Measurements from ENCODE around the gene AP1G1. TPM values are rescaled to one million over a fixed set of nuclear protein-coding genes. Genes with fewer than 3 reads are reported as not detected.

The AP1G1 gene
- total and polyA plus RNA-seq, 2 of the 4 experiments (the other 2 are of a cell fraction) = 48.3 to 86.7 TPM

DNA sequence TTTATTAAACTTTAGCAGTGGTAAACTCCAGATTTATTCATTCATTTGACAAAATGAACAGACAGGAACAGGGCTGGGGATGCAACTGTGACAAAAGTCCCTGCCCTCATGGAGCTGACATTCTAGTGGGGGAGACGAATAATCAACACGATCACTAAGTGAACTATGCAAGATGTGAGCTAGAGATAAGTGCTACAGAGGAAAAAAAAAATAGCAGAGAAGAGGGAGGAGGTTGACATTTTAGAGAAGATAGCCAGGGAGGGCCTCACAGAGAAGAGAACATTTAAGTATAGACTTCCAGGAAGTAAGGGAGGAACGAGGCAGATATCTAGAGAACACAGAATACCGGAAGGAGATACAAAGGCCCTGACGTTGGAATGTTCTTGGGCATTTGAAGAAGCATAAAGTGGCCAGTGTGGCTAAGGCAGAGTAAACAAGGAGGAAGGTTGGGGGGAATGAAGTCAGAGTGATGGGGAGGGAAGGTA, 17.9 kb upstream of the AP1G1 start:
- intact Hi-C loops (cut with micrococcal nuclease) = no loop called here
- Histone ChIP-seq H3K23ac (ENCODE audit: low read depth, low read length) (no peak overlapping the region), H3K56ac (ENCODE audit: extremely low read depth, insufficient read depth, low read length) (no peak overlapping the region), H2BK5ac (ENCODE audit: low read depth, low read length, poor library complexity, severe bottlenecking) (no peak overlapping the region), H3K4ac (ENCODE audit: low read depth, low read length) (no peak overlapping the region), H3K4me1 (ENCODE audit: control insufficient read depth, insufficient read depth, low read length) (no peaks in the 10 kb centered on the region), H2BK20ac (ENCODE audit: low read depth, low read length) (no peak overlapping the region), H4K5ac (ENCODE audit: low read depth, low read length) (no peak overlapping the region), H3K18ac (ENCODE audit: low read depth, low read length) (no peak overlapping the region), H2AFZ (replicated peaks; ENCODE audit: low read length, poor library complexity) (no peak overlapping the region), H3K9me3 (ENCODE audit: control insufficient read depth, insufficient read depth, low read length) (no peaks in the 10 kb centered on the region), H3K4me3 (ENCODE audit: insufficient read depth, low read depth, low read length) (no peak overlapping the region), H4K91ac (ENCODE audit: insufficient read depth, low read depth, low read length) (no peak overlapping the region), H2AK5ac (ENCODE audit: low read depth, low read length) (no peak overlapping the region), H4K8ac (ENCODE audit: low read depth in 2 of 2, low read length in 2 of 2) (no peak overlapping the region), H2BK15ac (ENCODE audit: low read depth, low read length) (no peak overlapping the region), H3K4me2 (ENCODE audit: low read depth, low read length) (no peak overlapping the region), H2AK9ac (replicated peaks; ENCODE audit: low read depth, low read length, poor library complexity) (no peak overlapping the region), H3K14ac (replicated peaks; ENCODE audit: low read depth, low read length) (no peak overlapping the region), H3K36me3 (ENCODE audit: control insufficient read depth, insufficient read depth, low read length) (0 out of 2 replicates have a peak, but pooled peaks cover 1% of the 10 kb centered on the region), H3K27me3 (ENCODE audit: control insufficient read depth, insufficient read depth, low read length) (no peaks in the 10 kb centered on the region), H3K9ac (ENCODE audit: low read depth, low read length) (no peak overlapping the region), H3K27ac (ENCODE audit: insufficient read depth, low read length) (no peak overlapping the region), H3K79me1 (ENCODE audit: low read depth in 1 of 2, low read length in 2 of 2) (no peaks in the 10 kb centered on the region), H3K9me1 (ENCODE audit: insufficient read depth, low read length) (no peaks in the 10 kb centered on the region), H4K20me1 (ENCODE audit: insufficient read depth, low read length) (no peaks in the 10 kb centered on the region), H2BK120ac (ENCODE audit: low read depth, low read length) (no peak overlapping the region)
- DNase-seq = no peak
- ATAC-seq (ENCODE audit: low read depth) = no peak
- TF ChIP-seq POLR2A (IDR thresholded peaks at IDR 0.05; ENCODE audit: low read depth, low read length) (no peak), CHD1 (IDR thresholded peaks at IDR 0.05; ENCODE audit: low read depth, low read length) (no peak), RFX5 (IDR thresholded peaks at IDR 0.05; ENCODE audit: low read depth, low read length) (no peak), SMC3 (IDR thresholded peaks at IDR 0.05; ENCODE audit: low read depth, low read length) (no peak), MAFK (IDR thresholded peaks at IDR 0.05; ENCODE audit: low read depth, low read length) (no peak), CTCF (conservative IDR thresholded peaks at IDR 0.05; ENCODE audit: low read depth, low read length) (no peak), NFE2L2 (IDR thresholded peaks at IDR 0.05; ENCODE audit: low read depth, low read length) (no peak), FOS (IDR thresholded peaks at IDR 0.05; ENCODE audit: low read depth, low read length) (no peak)
- TF ChIP-seq, protein P1, sequence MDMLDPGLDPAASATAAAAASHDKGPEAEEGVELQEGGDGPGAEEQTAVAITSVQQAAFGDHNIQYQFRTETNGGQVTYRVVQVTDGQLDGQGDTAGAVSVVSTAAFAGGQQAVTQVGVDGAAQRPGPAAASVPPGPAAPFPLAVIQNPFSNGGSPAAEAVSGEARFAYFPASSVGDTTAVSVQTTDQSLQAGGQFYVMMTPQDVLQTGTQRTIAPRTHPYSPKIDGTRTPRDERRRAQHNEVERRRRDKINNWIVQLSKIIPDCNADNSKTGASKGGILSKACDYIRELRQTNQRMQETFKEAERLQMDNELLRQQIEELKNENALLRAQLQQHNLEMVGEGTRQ (IDR thresholded peaks at IDR 0.05; ENCODE audit: low read depth, low read length) = no peak
- TF ChIP-seq, protein P2, sequence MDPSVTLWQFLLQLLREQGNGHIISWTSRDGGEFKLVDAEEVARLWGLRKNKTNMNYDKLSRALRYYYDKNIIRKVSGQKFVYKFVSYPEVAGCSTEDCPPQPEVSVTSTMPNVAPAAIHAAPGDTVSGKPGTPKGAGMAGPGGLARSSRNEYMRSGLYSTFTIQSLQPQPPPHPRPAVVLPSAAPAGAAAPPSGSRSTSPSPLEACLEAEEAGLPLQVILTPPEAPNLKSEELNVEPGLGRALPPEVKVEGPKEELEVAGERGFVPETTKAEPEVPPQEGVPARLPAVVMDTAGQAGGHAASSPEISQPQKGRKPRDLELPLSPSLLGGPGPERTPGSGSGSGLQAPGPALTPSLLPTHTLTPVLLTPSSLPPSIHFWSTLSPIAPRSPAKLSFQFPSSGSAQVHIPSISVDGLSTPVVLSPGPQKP (IDR thresholded peaks at IDR 0.05; ENCODE audit: borderline replicate concordance, low read depth, low read length) = no peak
- in situ Hi-C loops (cut with MboI; ENCODE audit: low sequenced_read_pairs) = no loop called here
- 86% methylated on average over 4 of the region's 5 CpGs; no CpG with 5 or more reads in 1 of the 2 experiments for WGBS, 2 experiments (ENCODE audit: extremely low coverage in 2 of 2, insufficient read length in 1 of 2)
- dilution Hi-C loops (cut with HindIII; ENCODE audit: low sequenced_read_pairs, unreplicated experiment) = no loop called here
- BruUV-seq (replicated peaks) = no TSS peak
- POLR2A ChIA-PET (ENCODE audit: unreplicated experiment) = no interaction called here
- CTCF ChIA-PET = no interaction called here

Measured in IMR-90 (cell line).